IMR-90 (cell line): ENCODE measurements around the gene OGFOD1. TPM values are rescaled to one million over a fixed set of nuclear protein-coding genes. Genes with fewer than 3 reads are reported as not detected.
A peak's percentile ranks its signal among the peaks of the same experiment; 100 is the strongest.

Source experiments
- ATAC-seq: fragments of 200-7000 bp; cut with Tn5 transposase; 2 replicates; pipeline ENCODE4 v1.9.1; 2020; ENCODE audit warnings: low read depth, mild to moderate bottlenecking, moderate library complexity
- BruUV-seq: library from RNA; stranded (reverse); fragments of 400-500 nt; replicated peaks from 2 replicates; lab custom pipeline; 2021; lab: Mats Ljungman, UMichigan
- CTCF ChIA-PET: fragments of 300-600 bp; formaldehyde crosslinking; extraction: SDS; loops from one replicate; lab custom pipeline; 2021; ENCODE audit warnings: antibody characterized with exemption; lab: Yijun Ruan, JAX
- POLR2A ChIA-PET: fragments of 300-600 bp; sonication (Branson Sonifier 250); formaldehyde crosslinking; loops from one replicate; lab custom pipeline; 2022; ENCODE audit warnings: antibody characterized with exemption; ENCODE audit not compliant: unreplicated experiment; lab: Charles Lee
- DNase-seq: peaks from one replicate; pipeline ENCODE4 v3.0.0; 2013
- H2AFZ ChIP-seq: replicated peaks from 2 replicates; pipeline ENCODE3; 2013; ENCODE audit warnings: low read length, mild to moderate bottlenecking; ENCODE audit not compliant: poor library complexity
- H2AK5ac ChIP-seq: 2 replicates; pipeline ENCODE4 v1.6.1; 2013; ENCODE audit warnings: low read depth, low read length, inconsistent platforms
- H2AK9ac ChIP-seq: replicated peaks from 2 replicates; pipeline ENCODE3; 2013; ENCODE audit warnings: mild to moderate bottlenecking, low read depth, low read length, moderate library complexity; ENCODE audit not compliant: poor library complexity
- H2BK120ac ChIP-seq: 2 replicates; pipeline ENCODE4 v1.6.1; 2013; ENCODE audit warnings: low read depth, low read length, inconsistent platforms
- H2BK15ac ChIP-seq: 3 replicates; pipeline ENCODE4 v1.6.1; 2013; ENCODE audit warnings: low read depth, low read length, inconsistent platforms
- H2BK20ac ChIP-seq: 2 replicates; pipeline ENCODE4 v1.6.1; 2013; ENCODE audit warnings: low read depth, mild to moderate bottlenecking, inconsistent platforms, low read length, moderate library complexity
- H2BK5ac ChIP-seq: 2 replicates; pipeline ENCODE4 v1.6.1; 2013; ENCODE audit warnings: mild to moderate bottlenecking, low read depth, low read length, inconsistent platforms; ENCODE audit not compliant: poor library complexity, severe bottlenecking
- H3K14ac ChIP-seq: replicated peaks from 2 replicates; pipeline ENCODE4 v1.6.1; 2013; ENCODE audit warnings: low read depth, low read length, inconsistent platforms
- H3K18ac ChIP-seq: 2 replicates; pipeline ENCODE4 v1.6.1; 2013; ENCODE audit warnings: low read depth, low read length, control low read depth
- H3K23ac ChIP-seq: 2 replicates; pipeline ENCODE4 v1.6.1; 2013; ENCODE audit warnings: low read depth, low read length, inconsistent platforms
- H3K27ac ChIP-seq: 2 replicates; pipeline ENCODE4 v1.5.1; 2013; ENCODE audit warnings: mild to moderate bottlenecking, control low read depth, low read length; ENCODE audit not compliant: insufficient read depth
- H3K27me3 ChIP-seq: 2 replicates; pipeline ENCODE4 v1.6.1; 2013; ENCODE audit warnings: low read length; ENCODE audit not compliant: control insufficient read depth, insufficient read depth
- H3K36me3 ChIP-seq: 2 replicates; pipeline ENCODE4 v1.6.1; 2013; ENCODE audit warnings: low read length, mixed read lengths; ENCODE audit not compliant: control insufficient read depth, insufficient read depth
- H3K4ac ChIP-seq: 2 replicates; pipeline ENCODE4 v1.6.1; 2013; ENCODE audit warnings: low read depth, low read length, inconsistent platforms
- H3K4me1 ChIP-seq: 2 replicates; pipeline ENCODE4 v1.6.1; 2013; ENCODE audit warnings: low read length, mixed read lengths; ENCODE audit not compliant: control insufficient read depth, insufficient read depth
- H3K4me2 ChIP-seq: 2 replicates; pipeline ENCODE4 v1.6.1; 2013; ENCODE audit warnings: low read depth, mild to moderate bottlenecking, control low read depth, low read length, moderate library complexity
- H3K4me3 ChIP-seq: 2 replicates; pipeline ENCODE4 v1.5.1; 2013; ENCODE audit warnings: low read depth, mild to moderate bottlenecking, control low read depth, low read length, moderate library complexity; ENCODE audit not compliant: insufficient read depth
- H3K56ac ChIP-seq: 2 replicates; pipeline ENCODE4 v1.6.1; 2013; ENCODE audit warnings: low read length, inconsistent platforms; ENCODE audit not compliant: insufficient read depth; ENCODE audit errors: extremely low read depth
- H3K79me1 ChIP-seq, 2 experiments: 2 replicates each; pipeline ENCODE4 v1.6.1; 2013; ENCODE audit warnings: low read length in 2 of 2, inconsistent platforms in 1 of 2, low read depth in 1 of 2
- H3K9ac ChIP-seq: 2 replicates; pipeline ENCODE4 v1.6.1; 2013; ENCODE audit warnings: low read depth, low read length, control low read depth
- H3K9me1 ChIP-seq: 2 replicates; pipeline ENCODE4 v1.6.1; 2013; ENCODE audit warnings: low read length, inconsistent platforms; ENCODE audit not compliant: insufficient read depth
- H3K9me3 ChIP-seq: 2 replicates; pipeline ENCODE4 v1.6.1; 2013; ENCODE audit warnings: low read length; ENCODE audit not compliant: control insufficient read depth, insufficient read depth
- H4K20me1 ChIP-seq: 2 replicates; pipeline ENCODE4 v1.6.1; 2013; ENCODE audit warnings: low read length, inconsistent platforms; ENCODE audit not compliant: insufficient read depth
- H4K5ac ChIP-seq: 2 replicates; pipeline ENCODE4 v1.6.1; 2013; ENCODE audit warnings: mild to moderate bottlenecking, low read depth, low read length, control low read depth
- H4K8ac ChIP-seq, 2 experiments: 2 replicates each; pipeline ENCODE4 v1.6.1; 2013; ENCODE audit warnings: low read depth in 2 of 2, low read length in 2 of 2, control low read depth in 1 of 2, inconsistent platforms in 1 of 2
- H4K91ac ChIP-seq: 2 replicates; pipeline ENCODE4 v1.6.1; 2013; ENCODE audit warnings: low read depth, low read length, inconsistent platforms; ENCODE audit not compliant: insufficient read depth
- BHLHE40 ChIP-seq: fragments of 150-350 bp; IDR thresholded peaks from 2 replicates; pipeline ENCODE4 v1.6.1; 2016; ENCODE audit warnings: mild to moderate bottlenecking, low read depth, low read length
- CHD1 ChIP-seq: IDR thresholded peaks from 2 replicates; pipeline ENCODE4 v1.6.1; 2012; ENCODE audit warnings: low read depth, low read length, improper control_type of control experiment
- FOS ChIP-seq: fragments of 150-350 bp; IDR thresholded peaks from 2 replicates; pipeline ENCODE4 v1.6.1; 2016; ENCODE audit warnings: low read depth, low read length
- MAZ ChIP-seq: IDR thresholded peaks from 2 replicates; pipeline ENCODE4 v1.6.1; 2012; ENCODE audit warnings: low read depth, mild to moderate bottlenecking, low read length, improper control_type of control experiment, moderate library complexity, borderline replicate concordance
- MXI1 ChIP-seq: IDR thresholded peaks from 2 replicates; pipeline ENCODE4 v1.6.1; 2012; ENCODE audit warnings: low read depth, mild to moderate bottlenecking, low read length, moderate library complexity, borderline replicate concordance
- NFE2L2 ChIP-seq: fragments of 150-350 bp; IDR thresholded peaks from 2 replicates; pipeline ENCODE4 v1.6.1; 2016; ENCODE audit warnings: low read depth, mild to moderate bottlenecking, low read length
- POLR2A ChIP-seq: IDR thresholded peaks from 2 replicates; pipeline ENCODE4 v1.6.1; 2012; ENCODE audit warnings: mild to moderate bottlenecking, low read depth, low read length
- RAD21 ChIP-seq: IDR thresholded peaks from 2 replicates; pipeline ENCODE4 v1.6.1; 2012; ENCODE audit warnings: low read length, improper control_type of control experiment
- RCOR1 ChIP-seq: IDR thresholded peaks from 2 replicates; pipeline ENCODE4 v1.6.1; 2012; ENCODE audit warnings: mild to moderate bottlenecking, low read length, improper control_type of control experiment; ENCODE audit not compliant: insufficient replicate concordance
- RFX5 ChIP-seq: IDR thresholded peaks from 2 replicates; pipeline ENCODE4 v1.8.0; 2012; ENCODE audit warnings: low read depth, mild to moderate bottlenecking, low read length, moderate library complexity
- WGBS, 2 experiments: methylation state at CpG; one replicate each; pipeline versions ENCODE4 v1.1.5 to v1.1.7; 2013; ENCODE audit warnings: missing lambda C conversion rate in 2 of 2; ENCODE audit not compliant: insufficient read length in 1 of 2; ENCODE audit errors: extremely low coverage in 2 of 2; 5-methylcytosine and 5-hydroxymethylcytosine counted together
- dilution Hi-C: fragments of 300-500 bp; cut with HindIII; formaldehyde crosslinking; loops from one replicate; pipeline ENCODE4 v1.14.3; 2018; ENCODE audit warnings: low sequenced_read_pairs; ENCODE audit not compliant: unreplicated experiment
- in situ Hi-C: fragments of 300-500 bp; cut with MboI; formaldehyde crosslinking; loops from 3 replicates; pipeline ENCODE4 v1.14.3; 2019; ENCODE audit warnings: low sequenced_read_pairs, inconsistent platforms, mixed read lengths
- intact Hi-C: fragments of 100-400 bp; cut with micrococcal nuclease; formaldehyde crosslinking; loops from 2 replicates; pipeline ENCODE4 v1.10.0; 2022
- polyA plus RNA-seq, 3 experiments: library from polyadenylated mRNA; depleted of rRNA; stranded (reverse); fragments of >200 nt; gene quantifications; 2 replicates each; pipeline ENCODE4 v1.2.3, GENCODE V29; 2012; ENCODE audit warnings: low replicate concordance in 1 of 3
- total RNA-seq: library from RNA; depleted of rRNA; stranded (reverse); fragments of >200 nt; gene quantifications from 2 replicates; pipeline ENCODE4 v1.2.3, GENCODE V29; 2012
- TF ChIP-seq, protein P1 (sequence below): fragments of 150-350 bp; IDR thresholded peaks from 2 replicates; pipeline ENCODE4 v1.6.1; 2016; ENCODE audit warnings: low read depth, mild to moderate bottlenecking, low read length, moderate library complexity, borderline replicate concordance

Gene OGFOD1
- total and polyA plus RNA-seq, 2 of the 4 experiments (the other 2 are of a cell fraction): 43.5 to 103 TPM

DNA sequence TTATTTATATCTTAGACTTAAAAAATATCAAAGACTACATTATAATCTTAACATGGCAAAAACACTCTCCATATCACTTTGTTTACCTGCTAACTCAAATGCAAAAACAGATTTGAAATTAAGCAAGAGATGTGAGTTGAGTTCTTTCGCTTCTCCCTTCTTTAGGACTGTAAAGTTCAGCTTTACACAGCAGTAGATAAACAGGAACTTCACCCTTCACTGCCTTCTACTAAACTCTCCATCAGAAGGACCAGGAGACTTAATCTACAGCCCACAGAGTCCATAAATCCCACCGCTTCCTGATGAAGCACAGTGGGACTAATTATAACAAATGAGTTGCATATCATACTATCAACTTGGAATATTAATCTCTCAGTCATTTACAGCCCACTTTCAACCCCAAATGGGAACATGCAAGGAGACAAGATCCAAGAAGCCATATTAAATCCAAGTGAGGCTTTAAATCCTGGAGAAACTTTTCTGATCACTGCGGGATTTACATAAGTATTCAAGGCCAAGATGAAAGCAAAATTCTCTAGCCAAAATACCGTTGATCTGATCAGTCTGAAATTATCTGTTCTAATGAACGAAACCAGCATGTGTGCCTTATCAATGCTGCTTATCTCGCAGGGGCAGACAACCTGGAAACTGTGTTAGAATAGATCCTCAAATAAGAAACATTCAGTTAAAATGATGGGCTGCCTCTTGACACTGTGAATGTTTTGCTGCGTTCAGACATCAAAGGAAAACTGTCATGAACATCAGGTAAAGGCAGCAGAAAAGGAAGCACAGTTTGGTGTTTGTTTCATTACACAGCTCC lies 27.6 kb upstream of the OGFOD1 start:
- DNase-seq (no peak), ATAC-seq (no peak)
- Histone ChIP-seq H3K27ac (peak overlapping the region; percentile 84), H3K27me3 (no peaks in the 10 kb centered on the region), H3K9me3 (no peaks in the 10 kb centered on the region), H3K9ac (peak overlapping the region; percentile 94), H4K91ac (no peak overlapping the region), H4K20me1 (peaks cover 45% of the 10 kb centered on the region), H3K4me1 (peaks cover 13% of the 10 kb centered on the region), H3K4me2 (peak overlapping the region; percentile 96), H3K56ac (0 out of 2 replicates have a peak overlapping the region, but pooled peaks have one; percentile 1), H3K4me3 (peak overlapping the region; percentile 93), H2AK9ac (no peak overlapping the region), H4K8ac (peak overlapping the region in 1 of 2 experiments; percentile 25; a peak in 1 of 4 replicates), H3K14ac (peak overlapping the region; percentile 8; the same call in 1 of the 2 replicates), H2BK5ac (no peak overlapping the region), H2BK15ac (no peak overlapping the region), H2BK20ac (no peak overlapping the region), H3K79me1 (peaks cover 2 to 56% of the 10 kb centered on the region in 2 experiments; a peak in 2 of 4 replicates), H2AFZ (no peak overlapping the region), H3K4ac (no peak overlapping the region; the same call in 1 of the 2 replicates), H3K23ac (peak overlapping the region; percentile 47), H3K9me1 (peaks cover 17% of the 10 kb centered on the region), H2AK5ac (no peak overlapping the region), H2BK120ac (no peak overlapping the region), H3K36me3 (peaks cover 3% of the 10 kb centered on the region; the same call in 1 of the 2 replicates), H3K18ac (peak overlapping the region; percentile 14; the same call in 1 of the 2 replicates), H4K5ac (peak overlapping the region; percentile 12; the same call in 1 of the 2 replicates)
- intact Hi-C loops (loop anchor here (1.0 to 2.0 kb wide), 2 partner anchors 67 to 91 kb away; no protein-coding TSS in a partner anchor), in situ Hi-C loops (no loop called here), dilution Hi-C loops (no loop called here)
- no peak for TF ChIP-seq RCOR1
- no peak for TF ChIP-seq MXI1
- TF ChIP-seq FOS: no peak
- no peak for TF ChIP-seq NFE2L2
- no peak for TF ChIP-seq MAZ
- TF ChIP-seq, protein P1, sequence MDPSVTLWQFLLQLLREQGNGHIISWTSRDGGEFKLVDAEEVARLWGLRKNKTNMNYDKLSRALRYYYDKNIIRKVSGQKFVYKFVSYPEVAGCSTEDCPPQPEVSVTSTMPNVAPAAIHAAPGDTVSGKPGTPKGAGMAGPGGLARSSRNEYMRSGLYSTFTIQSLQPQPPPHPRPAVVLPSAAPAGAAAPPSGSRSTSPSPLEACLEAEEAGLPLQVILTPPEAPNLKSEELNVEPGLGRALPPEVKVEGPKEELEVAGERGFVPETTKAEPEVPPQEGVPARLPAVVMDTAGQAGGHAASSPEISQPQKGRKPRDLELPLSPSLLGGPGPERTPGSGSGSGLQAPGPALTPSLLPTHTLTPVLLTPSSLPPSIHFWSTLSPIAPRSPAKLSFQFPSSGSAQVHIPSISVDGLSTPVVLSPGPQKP: no peak
- TF ChIP-seq BHLHE40: no peak
- no peak for TF ChIP-seq RAD21
- no peak for TF ChIP-seq CHD1
- TF ChIP-seq POLR2A: no peak
- no peak for TF ChIP-seq RFX5
- ChIA-PET POLR2A (no interaction called here), CTCF (interaction anchor here (0.5 kb wide), 1 partner anchor 17 kb away, joined by 3 read pairs; no protein-coding TSS in a partner anchor)
- WGBS, 2 experiments: 0% methylated on average over 1 of the region's 7 CpGs; no CpG with 5 or more reads in 1 of the 2 experiments
- BruUV-seq: TSS peak; percentile 36
